ENCODE results near the gene MEI1.

DNA sequence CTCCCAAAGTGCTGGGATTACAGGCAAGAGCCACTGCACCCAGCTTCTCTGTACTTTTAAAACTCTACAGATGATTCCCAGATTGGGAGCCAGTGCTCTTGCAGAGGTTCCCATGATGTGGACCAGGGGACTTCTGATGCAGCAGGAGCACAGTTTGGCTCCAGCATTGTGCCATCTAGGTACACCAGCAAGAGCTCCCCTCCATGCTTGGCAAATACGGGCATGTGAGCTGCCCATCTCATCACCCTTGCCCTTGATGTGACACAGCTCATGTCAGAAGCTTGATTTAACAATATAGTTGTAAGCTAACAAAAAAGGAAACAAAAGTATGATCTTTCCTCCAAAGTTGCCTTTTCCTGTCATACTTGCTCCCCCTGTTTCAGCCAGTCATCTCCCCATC is 39.4 kb upstream of the MEI1 start:
- TF ChIP-seq, protein P1, sequence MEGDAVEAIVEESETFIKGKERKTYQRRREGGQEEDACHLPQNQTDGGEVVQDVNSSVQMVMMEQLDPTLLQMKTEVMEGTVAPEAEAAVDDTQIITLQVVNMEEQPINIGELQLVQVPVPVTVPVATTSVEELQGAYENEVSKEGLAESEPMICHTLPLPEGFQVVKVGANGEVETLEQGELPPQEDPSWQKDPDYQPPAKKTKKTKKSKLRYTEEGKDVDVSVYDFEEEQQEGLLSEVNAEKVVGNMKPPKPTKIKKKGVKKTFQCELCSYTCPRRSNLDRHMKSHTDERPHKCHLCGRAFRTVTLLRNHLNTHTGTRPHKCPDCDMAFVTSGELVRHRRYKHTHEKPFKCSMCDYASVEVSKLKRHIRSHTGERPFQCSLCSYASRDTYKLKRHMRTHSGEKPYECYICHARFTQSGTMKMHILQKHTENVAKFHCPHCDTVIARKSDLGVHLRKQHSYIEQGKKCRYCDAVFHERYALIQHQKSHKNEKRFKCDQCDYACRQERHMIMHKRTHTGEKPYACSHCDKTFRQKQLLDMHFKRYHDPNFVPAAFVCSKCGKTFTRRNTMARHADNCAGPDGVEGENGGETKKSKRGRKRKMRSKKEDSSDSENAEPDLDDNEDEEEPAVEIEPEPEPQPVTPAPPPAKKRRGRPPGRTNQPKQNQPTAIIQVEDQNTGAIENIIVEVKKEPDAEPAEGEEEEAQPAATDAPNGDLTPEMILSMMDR (IDR thresholded peaks at IDR 0.05; ENCODE audit: low read depth, low read length, poor library complexity, severe bottlenecking): no peak
- TF ChIP-seq EZH2phosphoT487 (IDR thresholded peaks at IDR 0.05; ENCODE audit: borderline replicate concordance, low read length): no peak

All from DOHH2 (cell line).